ENCODE measurements around the gene PROP1.
"Not testable (repeated sequence)": the region's sequence is repeated elsewhere in the genome, so short reads cannot be mapped to it uniquely, and the experiment has no call there.

- TF ChIP-seq CTCF (IDR thresholded peaks at IDR 0.05; ENCODE audit: borderline replicate concordance, extremely low read depth, low read length, poor library complexity, severe bottlenecking); EZH2 (IDR thresholded peaks at IDR 0.05; ENCODE audit: borderline replicate concordance, low read depth, low read length, severe bottlenecking): not testable (repeated sequence)
Observed at GRCh38 chr5:178012758-178013157, 16.7 kb upstream of the PROP1 start.

Measured in DND-41 (cell line).